MCF 10A (cell line): Measurements from ENCODE around the gene CD84. TPM values are rescaled to one million over a fixed set of nuclear protein-coding genes. Genes with fewer than 3 reads are reported as not detected.
A peak's percentile ranks its signal among the peaks of the same experiment; 100 is the strongest.

Experiments
- BruUV-seq: library from RNA; stranded (reverse); fragments of 400-500 nt; replicated peaks from 2 replicates; lab custom pipeline; 2021; lab: Mats Ljungman, UMichigan
- CTCF ChIA-PET: fragments of 300-600 bp; sonication (Branson Sonifier 250); formaldehyde crosslinking; extraction: SDS; loops from one replicate; lab custom pipeline; 2021; ENCODE audit warnings: antibody characterized with exemption, inconsistent platforms; lab: Yijun Ruan, JAX
- POLR2A ChIA-PET: fragments of 300-600, 350-650 bp; sonication (Branson Sonifier 250); formaldehyde crosslinking; extraction: SDS; loops from one replicate; lab custom pipeline; 2020; ENCODE audit warnings: antibody characterized with exemption, inconsistent platforms; lab: Yijun Ruan, JAX
- DNase-seq: peaks from one replicate; pipeline ENCODE4 v3.0.0-alpha.2; 2018; ENCODE audit not compliant: unreplicated experiment
- H3K27ac Mint-ChIP-seq: one replicate; pipeline ENCODE4 v1.8.0; 2022; ENCODE audit warnings: mild to moderate bottlenecking, low read depth, mixed read lengths; ENCODE audit not compliant: unreplicated experiment
- H3K27me3 Mint-ChIP-seq: one replicate; pipeline ENCODE4 v1.8.0; 2022; ENCODE audit warnings: mixed read lengths; ENCODE audit not compliant: insufficient read depth, unreplicated experiment
- H3K36me3 Mint-ChIP-seq: one replicate; pipeline ENCODE4 v1.8.0; 2022; ENCODE audit warnings: mild to moderate bottlenecking, moderate library complexity, mixed read lengths; ENCODE audit not compliant: insufficient read depth, unreplicated experiment
- H3K4me1 Mint-ChIP-seq: one replicate; pipeline ENCODE4 v1.8.0; 2022; ENCODE audit warnings: mixed read lengths; ENCODE audit not compliant: insufficient read depth, unreplicated experiment
- H3K4me3 Mint-ChIP-seq: one replicate; pipeline ENCODE4 v1.8.0; 2022; ENCODE audit warnings: mild to moderate bottlenecking, moderate library complexity, mixed read lengths; ENCODE audit not compliant: unreplicated experiment
- H3K9me3 Mint-ChIP-seq: one replicate; pipeline ENCODE4 v1.8.0; 2022; ENCODE audit warnings: mixed read lengths; ENCODE audit not compliant: unreplicated experiment
- intact Hi-C: fragments of 100-400 bp; cut with micrococcal nuclease; formaldehyde crosslinking; loops from 2 replicates; pipeline ENCODE4 v1.14.1; 2022
- total RNA-seq: library from RNA; stranded (reverse); gene quantifications from 2 replicates; pipeline ENCODE4 v1.2.3, GENCODE V29; 2022
- TF ChIP-seq, protein P1 (sequence below): fragments of 200-600 bp; IDR thresholded peaks from one replicate; pipeline ENCODE4 v1.8.0; 2022; ENCODE audit warnings: antibody characterized with exemption, mild to moderate bottlenecking; ENCODE audit not compliant: unreplicated experiment

The CD84 gene
- total RNA-seq, 1 experiment from 2014 or later: not detected

DNA sequence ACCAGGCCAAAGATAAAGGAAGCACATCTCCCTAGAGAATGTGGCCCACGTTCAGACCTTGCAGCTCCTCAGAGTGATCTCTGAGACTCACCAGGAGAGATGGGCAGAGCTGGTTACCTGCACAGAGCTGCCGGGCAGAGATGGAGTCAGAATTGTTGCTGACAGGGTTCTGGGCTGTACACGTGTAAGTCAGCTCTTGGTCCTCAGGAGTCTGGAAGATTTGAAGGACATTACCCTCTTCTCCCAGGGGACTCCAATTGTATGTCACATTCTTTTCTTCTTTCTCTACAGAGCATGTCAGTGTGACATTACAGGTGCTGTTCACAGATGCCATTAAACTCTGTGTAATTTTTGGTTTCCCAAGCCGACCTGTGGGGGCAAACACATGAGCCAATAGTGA lies 25.5 kb downstream of the CD84 start:
- intact Hi-C loops: no loop called here
- ChIA-PET CTCF (interaction anchor here (0.9 to 2.3 kb wide), 4 partner anchors 10 to 125 kb away, joined by 4 to 7 read pairs (median 6); no protein-coding TSS in a partner anchor), POLR2A (no interaction called here)

DNA sequence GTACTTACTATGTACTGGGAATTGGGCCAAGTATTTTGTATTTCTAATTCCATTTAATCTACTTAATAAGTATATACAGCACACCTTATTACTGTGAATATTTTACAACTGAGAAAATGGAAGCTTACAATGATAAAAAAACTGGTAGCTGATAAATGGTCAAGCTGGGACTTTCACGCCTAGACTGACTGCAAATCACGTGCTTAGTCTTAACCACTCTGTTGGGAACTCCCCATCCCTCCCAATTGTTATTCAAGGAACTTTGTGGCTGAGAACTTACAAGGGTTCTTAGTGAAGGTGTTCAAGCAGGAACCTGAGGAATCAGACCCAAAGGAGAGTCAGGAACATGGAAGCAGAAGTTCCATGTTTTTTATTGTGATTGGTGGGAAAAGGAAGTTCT lies 26.9 kb downstream of the CD84 start:
- BruUV-seq: no TSS peak
- CTCF ChIA-PET: interaction anchor here (1.0 to 2.3 kb wide), 4 partner anchors 12 to 124 kb away, joined by 3 to 6 read pairs (median 4); no protein-coding TSS in a partner anchor

More for the DNA sequence above, 25.5 kb downstream of the CD84 start:
- H3K4me3 Mint-ChIP-seq: no peak overlapping the region
- BruUV-seq: no TSS peak
- TF ChIP-seq, protein P1, sequence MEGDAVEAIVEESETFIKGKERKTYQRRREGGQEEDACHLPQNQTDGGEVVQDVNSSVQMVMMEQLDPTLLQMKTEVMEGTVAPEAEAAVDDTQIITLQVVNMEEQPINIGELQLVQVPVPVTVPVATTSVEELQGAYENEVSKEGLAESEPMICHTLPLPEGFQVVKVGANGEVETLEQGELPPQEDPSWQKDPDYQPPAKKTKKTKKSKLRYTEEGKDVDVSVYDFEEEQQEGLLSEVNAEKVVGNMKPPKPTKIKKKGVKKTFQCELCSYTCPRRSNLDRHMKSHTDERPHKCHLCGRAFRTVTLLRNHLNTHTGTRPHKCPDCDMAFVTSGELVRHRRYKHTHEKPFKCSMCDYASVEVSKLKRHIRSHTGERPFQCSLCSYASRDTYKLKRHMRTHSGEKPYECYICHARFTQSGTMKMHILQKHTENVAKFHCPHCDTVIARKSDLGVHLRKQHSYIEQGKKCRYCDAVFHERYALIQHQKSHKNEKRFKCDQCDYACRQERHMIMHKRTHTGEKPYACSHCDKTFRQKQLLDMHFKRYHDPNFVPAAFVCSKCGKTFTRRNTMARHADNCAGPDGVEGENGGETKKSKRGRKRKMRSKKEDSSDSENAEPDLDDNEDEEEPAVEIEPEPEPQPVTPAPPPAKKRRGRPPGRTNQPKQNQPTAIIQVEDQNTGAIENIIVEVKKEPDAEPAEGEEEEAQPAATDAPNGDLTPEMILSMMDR: no peak
- no peaks in the 10 kb centered on the region for H3K36me3 Mint-ChIP-seq
- H3K27me3 Mint-ChIP-seq: peaks cover 27% of the 10 kb centered on the region
- H3K9me3 Mint-ChIP-seq: peaks cover 5% of the 10 kb centered on the region
- H3K4me1 Mint-ChIP-seq: peaks cover 6% of the 10 kb centered on the region
- H3K27ac Mint-ChIP-seq: no peak overlapping the region
- DNase-seq: no peak

DNA sequence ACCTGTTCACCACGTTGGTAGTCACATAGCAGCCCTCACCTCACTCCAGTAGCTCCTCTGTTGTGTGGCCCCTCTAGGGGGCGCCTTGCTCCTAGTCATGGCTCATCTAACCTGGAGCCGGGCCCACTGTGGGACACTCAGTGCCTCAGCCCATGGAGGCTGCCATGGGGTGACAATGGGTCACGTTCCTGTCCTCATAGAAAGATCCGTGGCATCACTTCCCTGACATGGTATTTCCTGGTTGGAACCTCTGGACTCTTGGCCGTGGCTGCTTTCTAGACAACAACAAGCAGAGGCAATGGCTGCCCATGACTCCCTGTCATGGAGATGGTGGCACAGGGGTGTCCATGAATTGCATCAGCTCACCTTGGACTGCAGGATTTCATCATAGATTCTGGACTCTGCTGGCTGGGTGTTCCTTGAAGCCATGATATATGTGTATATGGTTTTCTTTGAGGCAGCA lies 28.7 kb downstream of the CD84 start:
- BruUV-seq: no TSS peak

More for the DNA sequence above, 26.9 kb downstream of the CD84 start:
- Mint-ChIP-seq H3K9me3 (no peaks in the 10 kb centered on the region), H3K36me3 (no peaks in the 10 kb centered on the region), H3K27ac (no peak overlapping the region), H3K27me3 (peaks cover 19% of the 10 kb centered on the region), H3K4me3 (no peak overlapping the region), H3K4me1 (no peaks in the 10 kb centered on the region)
- POLR2A ChIA-PET: interaction anchor here (0.7 kb wide), 1 partner anchor 876 kb away, joined by 3 read pairs; no protein-coding TSS in a partner anchor
- TF ChIP-seq, protein P1: no peak
- intact Hi-C loops: no loop called here
- no peak for DNase-seq

DNA sequence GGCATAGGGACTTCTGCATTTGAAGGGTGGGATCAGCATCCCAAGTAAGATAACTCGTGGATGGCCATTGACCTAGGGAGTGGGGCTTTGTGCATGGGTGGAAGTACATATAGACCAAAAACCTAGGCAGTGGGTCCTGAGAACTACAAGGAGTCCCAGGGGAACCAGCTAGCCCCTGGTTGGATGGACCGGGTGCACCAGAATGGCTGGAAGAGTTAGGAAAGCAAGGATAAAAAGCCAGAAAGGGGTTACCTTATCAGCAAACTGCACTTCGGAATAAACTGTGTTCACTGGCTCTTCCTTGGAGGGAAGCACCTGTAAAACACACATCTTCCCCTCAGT lies 29.7 kb downstream of the CD84 start:
- Mint-ChIP-seq H3K36me3 (no peaks in the 10 kb centered on the region), H3K27me3 (no peaks in the 10 kb centered on the region), H3K4me1 (no peaks in the 10 kb centered on the region), H3K9me3 (no peaks in the 10 kb centered on the region), H3K27ac (no peak overlapping the region), H3K4me3 (no peak overlapping the region)
- POLR2A ChIA-PET: no interaction called here
- CTCF ChIA-PET: interaction anchor here (0.7 kb wide), 1 partner anchor 35 kb away, joined by 3 read pairs; no protein-coding TSS in a partner anchor
- no TSS peak for BruUV-seq
- TF ChIP-seq, protein P1: no peak
- intact Hi-C loops: no loop called here
- DNase-seq: no peak

More for the DNA sequence above, 28.7 kb downstream of the CD84 start:
- TF ChIP-seq, protein P1: peak; percentile 21
- Mint-ChIP-seq H3K4me3 (no peak overlapping the region), H3K27me3 (peaks cover 4% of the 10 kb centered on the region), H3K36me3 (no peaks in the 10 kb centered on the region), H3K4me1 (no peaks in the 10 kb centered on the region), H3K9me3 (no peaks in the 10 kb centered on the region), H3K27ac (no peak overlapping the region)
- no peak for DNase-seq
- intact Hi-C loops: no loop called here
- ChIA-PET POLR2A (no interaction called here), CTCF (interaction anchor here (0.6 kb wide), 2 partner anchors 8 to 10 kb away, joined by 3 read pairs; no protein-coding TSS in a partner anchor)
